ENCODE data around the gene EMCN.
"Not testable (repeated sequence)": the region's sequence is repeated elsewhere in the genome, so short reads cannot be mapped to it uniquely, and the experiment has no call there.

Gene EMCN

DNA sequence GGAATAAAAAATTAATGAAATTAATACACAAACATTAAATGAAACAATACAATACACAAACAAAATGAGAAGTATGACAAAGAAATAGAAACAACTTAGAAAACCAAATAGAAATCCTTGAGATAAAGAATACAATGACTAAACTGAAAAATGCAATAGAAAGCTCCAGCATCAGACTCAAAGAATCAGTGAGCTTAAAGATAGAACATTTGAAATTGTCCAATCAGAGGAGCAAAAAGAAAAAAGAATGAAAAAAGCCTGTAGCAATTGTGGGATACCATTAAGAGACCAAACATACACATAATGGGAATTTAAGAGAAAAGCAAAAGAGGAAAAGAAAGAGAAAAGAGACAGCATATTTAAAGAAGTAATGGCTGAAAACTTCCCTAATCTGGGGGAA is 25.7 kb downstream of the EMCN start:
- DNase-seq (ENCODE audit: low read depth), result no peak

DNA sequence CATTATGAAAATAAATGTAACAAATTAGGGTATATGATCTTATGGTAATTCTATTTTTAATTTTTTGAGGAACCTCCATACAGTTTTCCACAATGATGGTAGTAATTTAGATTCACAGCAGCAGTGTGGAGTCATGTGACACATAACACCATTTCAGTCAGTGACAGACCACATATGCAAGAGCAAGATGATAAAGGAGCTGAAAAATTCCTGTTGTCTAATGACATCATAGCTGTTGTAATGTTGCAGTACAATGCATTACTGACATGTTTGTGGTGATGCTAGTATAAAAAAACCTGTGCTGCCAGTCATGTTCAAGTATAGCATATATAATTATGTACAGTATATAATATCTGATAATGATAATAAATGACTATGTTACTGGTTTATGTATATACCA is 28.5 kb downstream of the EMCN start:
- no peak for DNase-seq (ENCODE audit: low read depth)

DNA sequence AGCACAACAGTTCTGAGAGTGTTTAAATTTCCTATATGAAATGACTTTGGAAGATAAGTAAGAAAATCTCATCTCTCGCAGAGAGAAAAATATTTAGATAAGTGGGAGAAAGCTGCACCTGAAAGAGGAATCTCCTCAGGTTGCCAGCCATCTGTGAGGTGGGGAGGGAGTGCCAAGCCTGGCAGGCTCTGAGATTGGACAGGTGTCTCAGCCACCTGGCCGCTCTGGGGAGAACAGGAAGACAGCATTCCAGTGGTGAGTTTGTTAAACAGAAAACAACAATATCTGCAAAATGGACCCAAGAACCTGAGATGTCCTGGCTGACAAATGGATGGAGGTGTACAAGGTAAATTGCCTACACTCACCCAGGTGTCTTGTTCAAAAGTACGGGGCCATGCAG is 31.3 kb downstream of the EMCN start:
- no peak for DNase-seq (ENCODE audit: low read depth)

DNA sequence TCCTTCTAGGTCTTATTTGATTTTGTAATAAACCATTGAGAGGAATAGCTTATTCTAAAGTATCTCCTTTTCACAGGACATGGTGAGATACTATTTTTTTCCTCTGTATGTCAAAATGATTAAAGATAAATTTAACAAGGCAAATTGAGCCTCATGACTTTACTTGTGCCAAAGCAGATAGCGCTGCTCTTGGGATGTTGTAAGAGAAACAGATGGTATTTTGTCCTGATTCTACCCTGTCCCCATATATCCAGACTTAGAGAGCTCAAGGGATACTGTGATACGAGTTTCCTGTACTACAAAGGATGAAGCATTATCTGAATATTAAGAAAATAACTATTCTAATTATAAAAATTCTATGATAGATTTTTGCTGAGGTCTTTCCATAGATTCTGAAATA is 34.0 kb downstream of the EMCN start:
- no peak for DNase-seq (ENCODE audit: low read depth)

DNA sequence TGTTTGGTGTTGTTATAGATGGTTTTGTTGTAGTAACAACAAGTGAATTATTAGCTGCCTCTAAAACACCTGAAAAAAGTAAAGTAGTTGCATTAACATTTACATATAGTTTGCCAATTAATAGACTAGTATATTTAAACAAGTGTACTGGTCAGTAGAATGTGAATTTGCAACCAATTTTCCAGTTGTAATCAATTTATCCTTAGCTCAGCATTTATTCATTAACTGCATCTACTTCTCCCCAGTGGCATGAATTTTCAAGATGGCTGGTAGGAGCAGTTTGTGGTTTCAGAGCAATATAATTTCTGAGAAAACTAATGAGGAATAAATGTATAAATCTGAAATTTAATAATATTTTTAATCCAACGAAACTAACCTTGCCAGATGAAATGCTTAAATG is 37.9 kb downstream of the EMCN start:
- no peak for DNase-seq (ENCODE audit: low read depth)

DNA sequence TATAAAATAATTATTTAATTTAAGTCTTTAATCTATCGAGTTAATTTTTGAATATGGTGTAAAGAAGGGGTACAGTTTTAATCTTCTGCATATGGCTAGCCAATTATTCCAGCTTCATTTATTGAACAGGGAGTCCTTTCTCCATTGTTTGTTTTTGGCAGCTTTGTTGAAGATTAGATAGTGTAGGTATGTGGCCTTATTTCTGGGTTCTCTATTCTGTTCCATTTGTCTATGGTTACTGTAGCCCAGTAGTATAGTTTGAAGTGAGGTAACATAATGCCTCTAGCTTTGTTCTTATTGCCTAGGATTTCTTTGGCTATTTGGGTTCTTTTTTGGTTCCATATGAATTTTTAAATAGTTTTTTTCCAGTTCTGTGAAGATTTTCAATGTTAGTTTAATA is 48.3 kb downstream of the EMCN start:
- no peak for DNase-seq (ENCODE audit: low read depth)

DNA sequence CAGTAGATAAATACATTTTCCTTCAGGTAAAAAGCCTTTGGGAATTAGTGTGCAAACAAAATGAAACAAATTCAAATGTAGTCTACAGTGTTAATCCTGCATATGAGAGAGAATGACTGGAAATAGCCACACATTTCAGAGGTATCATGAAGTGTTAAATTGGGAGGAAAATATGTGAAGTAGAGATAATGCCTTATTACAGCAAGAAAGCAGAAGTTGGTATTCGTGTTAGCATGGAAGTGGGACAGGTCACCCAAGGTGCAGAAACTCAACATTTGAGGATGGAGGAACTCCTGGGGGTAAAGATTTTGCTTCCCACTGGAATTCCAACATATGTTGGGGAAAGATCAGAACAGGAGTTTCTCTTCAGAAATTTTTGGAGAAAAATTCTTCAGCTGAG is 51.3 kb downstream of the EMCN start:
- no peak for DNase-seq (ENCODE audit: low read depth)

DNA sequence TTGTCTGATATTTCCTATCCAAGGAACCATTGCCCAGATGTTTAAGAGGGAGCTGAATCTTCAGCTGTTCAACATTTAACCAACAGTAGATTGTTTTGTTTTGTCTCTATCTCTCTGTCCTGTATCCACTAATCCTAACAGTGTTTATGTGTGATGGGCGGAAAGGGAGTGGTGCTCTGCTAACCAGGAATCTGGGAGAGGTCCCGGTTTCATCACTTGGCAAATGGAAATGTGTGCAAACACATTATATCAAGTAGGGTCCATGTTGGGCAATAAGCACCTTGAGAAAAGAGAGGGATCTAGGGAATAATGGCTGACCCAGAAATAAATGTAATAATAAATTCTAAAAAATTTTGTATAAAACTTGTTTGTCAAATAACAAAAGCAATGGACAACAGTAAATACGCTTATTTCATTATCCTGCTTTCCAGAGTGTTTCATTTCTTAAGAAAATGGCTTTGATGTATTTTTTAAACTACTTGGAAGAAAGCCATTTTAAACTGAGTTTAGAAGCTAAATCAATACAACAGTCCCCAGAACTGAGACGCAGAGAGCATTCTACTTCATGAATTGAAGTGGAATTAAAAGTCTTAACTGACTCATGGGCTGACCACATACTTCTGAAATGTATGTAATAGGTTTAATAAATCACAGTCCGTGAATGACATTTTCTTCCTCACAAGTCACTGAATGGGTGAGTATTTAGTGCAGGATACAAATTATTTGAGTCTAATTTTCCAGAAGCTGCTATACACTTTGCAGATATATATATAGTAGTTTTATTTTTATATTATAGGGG is 55.8 kb downstream of the EMCN start:
- DNase-seq (ENCODE audit: low read depth), result no peak

DNA sequence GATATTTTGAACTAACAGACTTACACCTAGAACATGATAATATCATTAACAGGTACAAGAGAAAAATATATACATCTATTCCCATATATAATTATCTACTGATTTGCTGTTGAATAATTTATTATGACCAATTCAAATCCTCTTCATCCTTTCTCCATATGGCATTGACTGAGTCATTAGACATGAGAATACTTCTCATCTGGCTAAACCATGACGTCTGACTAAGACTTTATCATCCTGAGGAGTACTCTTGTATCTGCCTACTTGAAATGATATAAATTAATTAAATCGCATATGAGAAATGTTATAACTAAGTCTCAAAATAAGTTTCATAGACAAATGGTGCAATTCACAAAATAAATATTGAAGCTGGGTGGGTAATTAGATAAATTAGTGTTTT is 67.4 kb downstream of the EMCN start:
- DNase-seq (ENCODE audit: low read depth), result no peak

DNA sequence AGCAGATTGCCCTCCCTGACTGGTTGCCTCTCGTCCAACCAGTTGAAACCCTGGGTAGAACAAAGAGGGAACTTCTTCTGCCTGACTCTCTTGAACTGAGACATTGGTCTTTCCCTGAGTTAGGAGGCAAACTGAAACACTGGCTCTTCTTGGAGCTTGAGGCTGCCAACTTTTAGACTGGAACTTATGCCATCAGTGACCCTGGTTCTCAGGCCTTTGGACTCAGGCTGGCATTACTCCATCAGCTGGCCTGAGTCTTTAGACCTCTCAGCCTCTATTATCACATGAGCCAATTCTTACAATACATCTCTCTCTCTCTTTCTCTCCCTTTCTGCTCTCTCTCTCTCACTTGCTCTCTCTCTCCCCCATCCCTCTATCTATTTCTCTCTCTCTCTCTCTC is 86.4 kb downstream of the EMCN start:
- DNase-seq (ENCODE audit: low read depth), result no peak

DNA sequence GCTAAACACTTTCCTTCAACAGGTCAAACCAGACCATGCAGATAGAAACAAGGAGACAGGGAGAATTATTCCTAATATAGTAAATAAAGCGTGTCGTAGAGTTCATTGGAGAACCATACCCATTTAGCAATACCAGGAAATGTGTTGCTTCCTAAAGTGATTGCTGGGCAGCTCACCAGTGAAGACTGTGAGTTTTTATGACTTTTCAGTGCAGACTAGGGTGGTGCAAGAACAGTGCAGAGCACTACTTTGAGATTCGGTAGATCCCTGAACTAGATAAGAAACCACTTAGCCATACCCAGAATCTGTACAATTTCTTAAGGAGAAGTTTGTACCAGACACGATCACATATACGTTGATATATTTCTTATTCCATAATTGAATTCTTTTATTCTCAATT is 87.4 kb downstream of the EMCN start:
- DNase-seq (ENCODE audit: low read depth), result no peak

DNA sequence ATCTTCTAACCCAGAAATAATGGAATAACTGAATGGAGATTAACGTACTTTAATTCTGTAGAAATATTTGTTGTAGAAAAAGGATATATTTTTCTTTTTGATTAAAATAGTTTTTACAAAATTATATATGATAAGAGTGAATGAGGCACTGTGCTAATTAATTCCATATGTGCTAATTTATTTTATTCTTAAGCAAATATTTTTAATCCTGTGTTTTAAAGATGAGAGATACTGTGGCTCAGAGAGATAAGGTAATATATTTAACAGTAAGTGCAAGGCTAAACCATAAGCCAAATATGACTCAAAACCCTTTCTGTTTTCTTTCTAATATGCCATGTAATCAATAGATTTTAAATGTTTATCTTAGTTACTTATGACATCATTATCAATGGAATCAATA is 88.2 kb downstream of the EMCN start:
- no peak for DNase-seq (ENCODE audit: low read depth)

DNA sequence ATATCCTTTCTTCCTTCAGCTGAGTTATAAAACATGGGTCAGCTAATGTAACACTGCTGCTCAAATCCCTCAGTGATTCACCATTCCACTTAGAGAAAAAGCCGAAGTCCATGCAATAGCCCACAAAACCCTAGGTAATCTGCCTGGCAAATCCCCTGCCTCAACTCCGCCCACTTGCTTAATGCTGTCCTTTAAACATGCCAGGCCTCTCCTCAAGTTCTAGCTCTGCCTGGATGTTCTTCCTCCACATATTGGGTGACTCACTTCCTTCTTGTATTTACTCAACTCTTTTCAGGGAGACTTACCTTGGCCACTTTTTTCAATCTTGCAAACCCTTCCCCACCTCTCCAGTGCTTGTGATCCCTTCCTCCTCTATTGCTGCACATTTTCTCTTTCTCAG is 89.8 kb downstream of the EMCN start:
- no peak for DNase-seq (ENCODE audit: low read depth)

DNA sequence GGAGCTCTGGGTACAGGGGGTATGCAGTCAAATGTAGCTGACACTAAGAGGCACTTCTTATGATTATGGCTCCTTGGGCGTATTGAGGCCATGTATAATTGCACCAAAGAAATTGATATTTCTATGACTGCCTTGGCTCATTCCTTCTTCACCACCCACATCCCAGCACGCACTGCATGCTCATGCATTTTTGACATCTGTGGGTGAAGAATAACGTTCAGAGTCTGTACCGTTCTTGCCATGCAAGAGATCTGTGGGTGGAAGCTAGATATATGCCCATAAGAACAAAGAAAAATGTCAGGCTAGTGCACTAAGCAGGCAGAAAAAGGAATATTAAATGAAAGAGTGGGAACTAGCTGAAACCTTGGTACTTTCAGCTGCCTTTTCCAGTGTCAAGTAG is 93.4 kb downstream of the EMCN start:
- no peak for DNase-seq (ENCODE audit: low read depth)

DNA sequence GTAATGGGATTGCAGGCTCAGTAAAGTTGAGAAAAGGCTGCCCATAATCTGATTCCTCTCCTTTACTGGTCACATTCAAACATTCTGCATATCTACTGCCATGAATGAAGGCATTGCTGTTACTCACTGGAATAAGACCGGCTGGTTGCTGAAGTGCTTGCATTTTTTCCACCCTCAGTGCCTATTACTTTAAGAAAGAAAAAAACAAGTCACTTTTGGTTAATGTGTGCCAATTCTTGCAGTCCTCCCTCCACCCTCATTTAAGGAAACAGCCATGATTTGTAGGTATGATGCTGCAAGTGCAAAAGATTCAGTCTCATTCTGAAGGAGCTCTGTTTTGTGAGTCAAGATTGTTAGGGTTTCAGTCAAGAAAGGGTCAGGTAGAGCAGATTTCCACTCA is 94.9 kb downstream of the EMCN start:
- no peak for DNase-seq (ENCODE audit: low read depth)

DNA sequence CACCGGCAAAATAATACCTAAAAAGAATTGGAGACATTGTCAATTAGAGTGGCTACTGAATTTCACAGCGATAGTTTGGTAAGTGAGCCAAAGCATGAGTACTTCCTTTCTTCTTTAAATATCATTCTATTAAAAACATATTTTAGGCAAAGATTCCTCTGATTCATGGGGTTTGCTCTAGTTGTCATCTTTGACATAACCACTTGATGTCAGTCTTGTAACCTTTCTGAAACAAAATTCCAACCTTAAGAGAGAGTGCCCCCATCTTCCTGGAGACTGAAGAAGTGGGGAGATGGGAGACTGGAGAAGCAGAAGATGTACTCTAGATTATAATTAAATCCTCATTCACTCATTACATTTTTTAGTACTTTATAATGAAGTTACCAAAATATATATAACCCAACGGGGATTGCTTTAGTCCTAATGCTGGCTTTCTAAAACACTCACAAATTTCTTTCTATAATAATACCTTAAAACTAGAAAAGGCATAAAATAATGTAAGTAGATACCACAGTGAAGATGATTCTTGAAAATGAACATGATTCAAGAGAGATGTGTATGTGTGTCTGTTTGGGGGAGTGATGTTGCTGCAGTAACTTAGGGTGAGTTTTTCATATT is 96.4 kb downstream of the EMCN start:
- no peak for DNase-seq (ENCODE audit: low read depth)

DNA sequence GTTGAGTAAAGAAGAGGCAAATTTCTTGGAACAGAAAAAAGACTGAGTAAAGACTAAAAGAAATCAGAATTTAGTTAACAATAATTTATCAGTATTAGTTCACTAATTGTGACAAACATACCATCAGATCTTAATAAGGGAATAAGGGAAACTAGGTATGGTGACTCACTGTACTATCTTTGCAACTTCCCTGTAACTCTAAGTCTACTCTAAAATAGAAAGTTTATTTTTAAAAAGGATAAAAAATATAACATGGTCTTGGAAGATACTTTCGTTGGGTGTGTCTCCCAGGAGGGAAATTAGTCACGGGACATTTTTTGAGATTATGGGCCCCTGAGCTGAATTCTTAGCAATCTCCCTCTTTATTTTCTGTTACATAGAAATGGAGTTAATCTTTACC is 97.3 kb downstream of the EMCN start:
- no peak for DNase-seq (ENCODE audit: low read depth)

DNA sequence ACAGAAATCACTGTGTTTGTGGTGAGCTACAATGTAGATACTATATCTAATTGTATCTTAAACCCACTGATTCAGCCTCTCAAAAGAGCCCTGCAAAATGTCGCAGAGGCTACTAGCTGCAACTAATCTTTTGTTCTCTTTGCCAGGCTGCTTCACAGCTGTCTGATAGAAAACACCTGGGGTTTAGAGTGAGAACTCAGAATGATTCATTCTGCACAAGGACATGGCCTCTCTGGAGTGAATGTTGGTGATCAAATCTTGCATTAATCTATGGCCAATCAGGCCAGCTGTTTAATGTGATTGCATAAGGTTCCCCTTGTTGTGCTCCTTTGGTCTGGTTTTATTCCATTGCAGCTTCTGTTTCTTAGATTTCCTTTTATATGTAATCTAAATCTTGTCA is 100.3 kb downstream of the EMCN start:
- no peak for DNase-seq (ENCODE audit: low read depth)

DNA sequence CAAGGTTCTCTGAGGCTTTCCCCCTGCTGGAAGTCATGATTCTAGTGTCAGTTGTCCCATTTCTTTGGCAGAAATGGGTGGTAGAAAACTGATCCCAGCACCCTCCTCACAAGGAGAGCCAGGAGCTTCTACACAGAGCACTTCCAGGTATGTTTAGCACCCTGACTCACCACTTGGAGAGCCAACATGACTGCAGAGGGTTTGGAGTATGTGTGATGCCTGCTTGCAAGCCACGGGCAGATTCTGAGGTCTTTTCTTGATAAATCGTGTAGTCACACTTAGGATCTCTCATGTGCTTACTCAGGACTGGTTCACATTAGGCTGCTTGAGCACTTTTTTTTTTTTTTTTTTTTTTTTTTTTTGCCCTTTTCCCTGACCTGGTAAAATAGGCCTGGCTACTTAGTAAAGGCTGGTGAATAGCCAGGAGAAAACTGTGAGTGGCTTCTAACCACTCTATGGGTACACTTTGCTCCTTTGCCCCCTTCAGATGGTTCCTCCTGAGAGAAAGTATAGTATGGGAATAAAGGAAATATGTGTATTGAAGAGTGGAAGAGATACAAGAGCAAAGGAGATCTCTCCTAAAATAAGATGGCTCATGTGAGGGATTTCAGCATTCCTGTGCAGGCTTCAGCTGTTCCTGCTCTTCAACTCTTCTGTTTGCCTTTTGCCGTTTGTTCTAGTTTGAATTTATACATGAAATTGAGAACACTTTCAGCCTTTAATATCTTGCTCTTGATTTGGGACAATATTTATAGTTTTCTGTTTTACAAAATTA is 103.6 kb downstream of the EMCN start:
- DNase-seq (ENCODE audit: low read depth), result no peak

DNA sequence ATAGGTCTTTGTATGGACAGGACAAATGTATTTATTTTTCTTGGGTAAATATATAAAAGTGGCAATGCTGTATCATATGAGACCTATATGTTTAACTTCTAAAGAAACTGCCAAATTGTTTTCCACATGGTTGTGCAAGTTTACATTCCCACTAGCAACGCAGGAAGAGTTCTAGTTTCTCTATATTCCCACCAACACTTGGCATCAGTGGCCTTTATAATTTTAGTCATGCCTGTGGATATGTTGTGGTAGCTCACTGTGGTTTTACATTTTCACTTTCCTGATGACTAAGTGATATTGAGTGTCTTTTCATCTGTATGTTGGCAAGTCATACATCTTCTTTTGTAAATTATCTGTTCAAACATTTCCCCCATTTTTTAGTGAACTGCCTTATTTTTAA is 126.0 kb downstream of the EMCN start:
- no peak for DNase-seq (ENCODE audit: low read depth)

DNA sequence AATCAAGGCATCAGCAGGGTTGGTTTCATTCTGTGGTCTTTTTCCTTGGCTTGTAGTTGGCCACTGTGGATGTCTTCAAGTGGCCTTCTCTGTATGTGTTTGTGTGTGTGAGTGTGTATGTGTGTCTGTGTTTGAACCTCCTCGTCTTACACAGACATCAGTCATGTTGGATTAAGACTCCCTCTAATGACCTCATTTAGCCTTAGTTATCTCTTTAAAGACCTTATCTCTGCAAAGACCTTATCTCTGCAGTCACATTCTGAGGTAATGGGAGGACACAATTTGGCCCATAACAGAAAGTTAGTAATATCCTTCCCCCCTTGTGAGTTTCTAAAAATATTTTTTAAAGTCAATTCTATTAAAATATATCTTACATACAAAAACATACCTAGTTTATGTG is 126.7 kb downstream of the EMCN start:
- DNase-seq (ENCODE audit: low read depth), result no peak

DNA sequence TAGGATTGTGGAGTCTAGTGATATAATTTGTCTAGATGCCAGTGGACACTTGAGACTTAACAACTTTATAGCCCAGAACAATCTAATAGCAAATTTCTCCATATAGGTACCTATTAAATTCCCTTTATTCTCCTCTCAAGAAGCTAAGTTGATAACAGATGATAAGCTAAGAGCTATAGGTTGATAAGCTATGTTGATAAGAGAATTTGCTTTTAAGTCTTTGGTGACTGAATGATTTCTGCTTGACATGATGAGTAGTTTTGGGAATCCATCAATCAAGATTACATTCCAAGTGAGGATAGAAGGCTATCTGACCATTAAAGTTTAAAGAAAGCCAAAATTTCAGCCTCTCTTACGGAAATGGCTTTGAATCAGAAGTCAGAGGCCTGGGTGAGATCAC is 131.6 kb downstream of the EMCN start:
- no peak for DNase-seq (ENCODE audit: low read depth)

DNA sequence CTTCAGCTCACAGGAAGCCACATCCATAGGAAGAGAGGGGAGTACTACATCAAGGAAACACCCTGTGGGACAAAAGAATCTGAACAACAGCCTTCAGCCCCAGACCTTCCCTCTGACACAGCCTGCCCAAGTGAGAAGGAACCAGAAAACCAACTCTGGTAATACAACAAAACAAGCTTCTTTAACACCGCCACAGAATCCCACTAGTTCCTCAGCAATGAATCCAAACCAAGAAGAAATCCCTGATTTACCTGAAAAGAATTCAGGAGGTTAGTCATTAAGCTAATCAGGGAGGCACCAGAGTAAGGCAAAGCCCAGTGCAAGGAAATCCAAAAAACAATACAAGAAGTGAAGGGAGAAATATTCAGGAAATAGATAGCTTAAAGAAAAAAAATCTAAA is 137.4 kb downstream of the EMCN start:
- DNase-seq (ENCODE audit: low read depth), result not testable (repeated sequence)
